Ascending aorta (tissue), 2 donors: ENCODE results near the gene CDC45. TPM values are rescaled to one million over a fixed set of nuclear protein-coding genes. Genes with fewer than 3 reads are reported as not detected.

Source experiments
- DNase-seq, 2 donors: peaks; one replicate each; pipeline ENCODE4 v3.0.0-alpha.2; 2019; ENCODE audit warnings: low spot score in 2 of 2
- H3K27ac ChIP-seq, 2 donors: fragments of 200-600 bp; sonication (generic); one replicate each; pipeline ENCODE4 v1.5.1; 2016 to 2017; ENCODE audit warnings: mild to moderate bottlenecking in 1 of 2
- H3K27me3 ChIP-seq: fragments of 200-600 bp; sonication (generic); one replicate; pipeline ENCODE4 v1.5.1; 2017
- H3K36me3 ChIP-seq, 2 donors: fragments of 200-600 bp; sonication (generic); one replicate each; pipeline ENCODE4 v1.5.1; 2016
- H3K4me1 ChIP-seq, 2 donors: fragments of 200-600 bp; sonication (generic); one replicate each; pipeline ENCODE4 v1.5.1; 2016 to 2017; ENCODE audit warnings: mild to moderate bottlenecking in 1 of 2
- H3K4me3 ChIP-seq, 2 donors: fragments of 200-600 bp; sonication (generic); one replicate each; pipeline ENCODE4 v1.5.1; 2016 to 2017; ENCODE audit warnings: mild to moderate bottlenecking in 1 of 2
- H3K9me3 ChIP-seq, 2 donors: fragments of 200-600 bp; sonication (generic); one replicate each; pipeline ENCODE4 v1.5.1; 2016
- intact Hi-C: fragments of 100-400 bp; cut with DNase I; formaldehyde crosslinking; loops from one replicate; pipeline ENCODE4 v1.15.1; 2023
- total RNA-seq: library from RNA; depleted of rRNA; stranded (reverse); fragments of >200 nt; gene quantifications from one replicate; pipeline ENCODE4 v1.1.0, GENCODE V29; 2016
- TF ChIP-seq, protein P1 (sequence below), 3 experiments: fragments of 200-600 bp in 2 of 3; fragments of 450-650 bp in 1 of 3; sonication (generic) in 2 of 3; IDR thresholded peaks; one replicate each; pipeline ENCODE4 v1.5.1; 2016 to 2019; ENCODE audit warnings: antibody characterized with exemption in 3 of 3, mild to moderate bottlenecking in 1 of 3, moderate library complexity in 1 of 3

The CDC45 gene
- total RNA-seq, 1 donor from 2014 or later: not detected

GRCh38 chr22:19463491-19464469 lies 15.9 kb upstream of the CDC45 start:
- intact Hi-C loops: no loop called here
- Histone ChIP-seq H3K27ac (no peak overlapping the region), H3K4me1 (no peaks in the 10 kb centered on the region), H3K9me3 (no peaks in the 10 kb centered on the region), H3K4me3 (no peak overlapping the region), H3K36me3 (peaks cover 49 to 79% of the 10 kb centered on the region in 2 donors), H3K27me3 (no peaks in the 10 kb centered on the region)
- no peak for DNase-seq
- TF ChIP-seq, protein P1, sequence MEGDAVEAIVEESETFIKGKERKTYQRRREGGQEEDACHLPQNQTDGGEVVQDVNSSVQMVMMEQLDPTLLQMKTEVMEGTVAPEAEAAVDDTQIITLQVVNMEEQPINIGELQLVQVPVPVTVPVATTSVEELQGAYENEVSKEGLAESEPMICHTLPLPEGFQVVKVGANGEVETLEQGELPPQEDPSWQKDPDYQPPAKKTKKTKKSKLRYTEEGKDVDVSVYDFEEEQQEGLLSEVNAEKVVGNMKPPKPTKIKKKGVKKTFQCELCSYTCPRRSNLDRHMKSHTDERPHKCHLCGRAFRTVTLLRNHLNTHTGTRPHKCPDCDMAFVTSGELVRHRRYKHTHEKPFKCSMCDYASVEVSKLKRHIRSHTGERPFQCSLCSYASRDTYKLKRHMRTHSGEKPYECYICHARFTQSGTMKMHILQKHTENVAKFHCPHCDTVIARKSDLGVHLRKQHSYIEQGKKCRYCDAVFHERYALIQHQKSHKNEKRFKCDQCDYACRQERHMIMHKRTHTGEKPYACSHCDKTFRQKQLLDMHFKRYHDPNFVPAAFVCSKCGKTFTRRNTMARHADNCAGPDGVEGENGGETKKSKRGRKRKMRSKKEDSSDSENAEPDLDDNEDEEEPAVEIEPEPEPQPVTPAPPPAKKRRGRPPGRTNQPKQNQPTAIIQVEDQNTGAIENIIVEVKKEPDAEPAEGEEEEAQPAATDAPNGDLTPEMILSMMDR (IDR thresholded peaks at IDR 0.05): no peak

DNA sequence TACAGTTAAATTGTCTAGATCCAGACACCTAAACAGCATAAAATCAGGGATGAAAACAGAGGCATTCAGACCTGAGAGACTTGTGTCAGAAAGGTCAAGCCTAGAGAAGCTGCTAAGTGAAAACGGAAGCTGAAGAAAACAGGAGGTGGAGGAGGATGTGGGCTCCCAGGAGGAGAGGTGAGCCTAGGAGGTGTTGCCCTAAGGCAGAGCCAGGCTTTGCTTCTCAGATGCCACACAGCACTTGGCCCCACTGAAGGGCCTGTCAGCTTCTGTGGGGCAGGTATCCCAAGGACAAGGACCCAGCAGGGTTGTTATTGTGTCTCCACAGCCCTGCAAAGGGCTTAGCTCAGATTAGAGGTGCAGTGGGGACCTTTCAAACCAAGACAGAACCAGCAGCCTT lies 15.2 kb upstream of the CDC45 start:
- no peak for DNase-seq
- intact Hi-C loops: no loop called here
- TF ChIP-seq, protein P1 (IDR thresholded peaks at IDR 0.05): no peak
- Histone ChIP-seq H3K27me3 (no peaks in the 10 kb centered on the region), H3K36me3 (peaks cover 56 to 87% of the 10 kb centered on the region in 2 donors), H3K4me3 (no peak overlapping the region), H3K9me3 (no peaks in the 10 kb centered on the region), H3K4me1 (no peaks in the 10 kb centered on the region), H3K27ac (no peak overlapping the region)

DNA sequence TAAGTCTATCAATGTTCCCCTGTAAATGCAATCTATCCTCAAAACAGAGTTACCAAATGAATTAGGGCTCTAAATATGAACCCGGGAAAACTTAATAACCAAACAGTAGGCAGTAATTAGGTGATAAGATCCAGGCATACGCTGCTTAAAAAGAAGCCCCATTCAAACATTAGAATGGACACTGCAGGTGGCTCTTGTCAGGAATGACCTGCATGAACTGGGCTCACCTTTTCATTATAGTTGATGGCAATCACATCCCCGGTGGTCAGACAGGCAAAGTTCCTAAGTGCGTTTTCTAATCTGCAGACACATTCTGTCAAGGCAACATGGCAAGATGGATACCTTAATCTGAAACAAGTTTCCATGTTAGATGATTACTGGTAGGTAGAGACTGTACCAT lies 14.7 kb upstream of the CDC45 start:
- TF ChIP-seq, protein P1 (IDR thresholded peaks at IDR 0.05): no peak
- intact Hi-C loops: no loop called here
- no peaks in the 10 kb centered on the region for H3K27me3 ChIP-seq

GRCh38 chr22:19466126-19466716 lies 13.5 kb upstream of the CDC45 start:
- TF ChIP-seq, protein P1 (IDR thresholded peaks at IDR 0.05): no peak
- Histone ChIP-seq H3K36me3 (peaks cover 69 to 94% of the 10 kb centered on the region in 2 donors), H3K4me3 (no peak overlapping the region), H3K27me3 (no peaks in the 10 kb centered on the region), H3K9me3 (no peaks in the 10 kb centered on the region), H3K4me1 (no peaks in the 10 kb centered on the region), H3K27ac (no peak overlapping the region)
- intact Hi-C loops: no loop called here
- DNase-seq: no peak

More for the DNA sequence above, 14.7 kb upstream of the CDC45 start:
- Histone ChIP-seq H3K4me1 (no peaks in the 10 kb centered on the region), H3K9me3 (no peaks in the 10 kb centered on the region), H3K27ac (no peak overlapping the region), H3K36me3 (peaks cover 61 to 88% of the 10 kb centered on the region in 2 donors), H3K4me3 (no peak overlapping the region)
- no peak for DNase-seq

DNA sequence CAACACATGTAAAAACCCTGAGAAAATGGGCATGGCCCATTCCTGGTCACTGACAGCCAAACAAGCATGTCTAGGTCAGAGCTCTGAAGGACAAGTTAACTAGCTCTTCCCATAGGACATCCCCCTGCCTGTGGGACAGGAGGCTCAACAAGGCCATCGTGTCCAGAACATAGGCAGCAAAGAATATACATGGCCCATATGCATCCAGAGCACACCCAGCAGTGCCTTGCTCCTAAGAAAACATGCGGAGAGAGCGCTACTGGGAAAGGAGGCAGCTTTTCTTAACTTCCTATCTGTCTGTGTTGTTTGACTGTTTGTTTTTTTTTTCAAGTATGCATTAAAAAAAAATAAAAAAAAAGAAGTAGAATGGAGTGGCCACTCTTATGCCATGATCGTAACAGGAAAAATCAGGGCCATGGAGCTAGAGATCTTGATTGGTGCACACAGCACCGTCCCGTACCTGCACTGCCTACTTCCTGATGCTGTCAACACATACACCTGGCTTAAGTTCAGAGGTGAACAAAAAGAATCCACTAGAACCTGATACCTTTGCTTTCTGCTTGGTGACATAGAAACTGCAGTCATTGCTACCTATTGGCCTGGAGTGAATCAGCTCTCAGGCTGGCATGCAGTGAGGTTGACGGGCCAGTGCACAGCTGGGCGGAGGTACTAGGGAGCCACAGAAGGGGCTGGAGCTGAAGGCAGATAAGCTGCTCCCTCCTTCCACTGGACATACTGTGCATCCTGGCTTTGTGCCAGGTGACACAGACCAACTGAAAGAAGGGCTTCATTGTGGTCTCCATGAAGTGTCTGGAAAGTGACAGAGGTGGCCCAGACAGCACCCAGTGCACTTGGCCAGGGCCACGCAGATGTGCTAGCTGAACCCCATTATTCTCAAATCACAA lies 12.6 kb upstream of the CDC45 start:
- Histone ChIP-seq H3K4me3 (no peak overlapping the region), H3K9me3 (no peaks in the 10 kb centered on the region), H3K36me3 (peaks cover 77 to 100% of the 10 kb centered on the region in 2 donors), H3K4me1 (no peaks in the 10 kb centered on the region), H3K27me3 (no peaks in the 10 kb centered on the region), H3K27ac (no peak overlapping the region)
- no peak for DNase-seq
- TF ChIP-seq, protein P1 (IDR thresholded peaks at IDR 0.05): no peak
- intact Hi-C loops: no loop called here
